Osteoblast (primary cell): ENCODE data around the gene RERG. TPM values are rescaled to one million over a fixed set of nuclear protein-coding genes. Genes with fewer than 3 reads are reported as not detected.

Experiments used
- DNase-seq: peaks from one replicate; pipeline ENCODE4 v3.0.0; 2011; ENCODE audit warnings: low spot score, mixed read lengths; ENCODE audit not compliant: insufficient read length; ENCODE audit errors: missing footprints
- H2AFZ ChIP-seq: 2 replicates; pipeline ENCODE4 v1.6.0; 2011; ENCODE audit warnings: mild to moderate bottlenecking, low read length
- H3K27ac ChIP-seq: 2 replicates; pipeline ENCODE4 v1.5.1; 2011; ENCODE audit warnings: mild to moderate bottlenecking, low read depth, low read length, moderate library complexity
- H3K27me3 ChIP-seq: 2 replicates; pipeline ENCODE4 v1.6.0; 2012; ENCODE audit warnings: mild to moderate bottlenecking, control low read depth, inconsistent platforms, low read length, moderate library complexity; ENCODE audit not compliant: insufficient read depth
- H3K36me3 ChIP-seq: 2 replicates; pipeline ENCODE4 v1.5.1; 2011; ENCODE audit warnings: mild to moderate bottlenecking, low read length, control low read depth, moderate library complexity; ENCODE audit not compliant: insufficient read depth
- H3K4me1 ChIP-seq: 2 replicates; pipeline ENCODE4 v1.5.1; 2011; ENCODE audit warnings: mild to moderate bottlenecking, low read length, control low read depth, moderate library complexity; ENCODE audit not compliant: insufficient read depth
- H3K4me2 ChIP-seq: 2 replicates; pipeline ENCODE4 v1.6.0; 2011; ENCODE audit warnings: mild to moderate bottlenecking, low read length; ENCODE audit not compliant: insufficient read depth
- H3K4me3 ChIP-seq: fragments of 200-600 bp; sonication (generic); 3 replicates; pipeline ENCODE4 v1.5.1; 2012; ENCODE audit warnings: mild to moderate bottlenecking, low read length, inconsistent platforms; ENCODE audit not compliant: insufficient read depth
- H3K79me2 ChIP-seq: 2 replicates; pipeline ENCODE4 v1.6.0; 2012; ENCODE audit warnings: mild to moderate bottlenecking, low read length, control low read depth, inconsistent platforms; ENCODE audit not compliant: insufficient read depth
- H3K9me3 ChIP-seq: 2 replicates; pipeline ENCODE4 v1.5.1; 2011; ENCODE audit warnings: low read depth, low read length, control low read depth
- H4K20me1 ChIP-seq: 2 replicates; pipeline ENCODE4 v1.6.0; 2012; ENCODE audit warnings: mild to moderate bottlenecking, low read length, control low read depth; ENCODE audit not compliant: insufficient read depth
- total RNA-seq: library from RNA; depleted of rRNA; stranded (reverse); fragments of >200 nt; gene quantifications from 2 replicates; pipeline ENCODE4 v1.2.3, GENCODE V29; 2012
- TF ChIP-seq, protein P1 (sequence below): IDR thresholded peaks from 2 replicates; pipeline ENCODE4 v1.5.1; 2011; ENCODE audit warnings: mild to moderate bottlenecking, low read depth, low read length, moderate library complexity; ENCODE audit errors: extremely low read depth

Gene RERG
- total RNA-seq, 1 donor = not detected

DNA sequence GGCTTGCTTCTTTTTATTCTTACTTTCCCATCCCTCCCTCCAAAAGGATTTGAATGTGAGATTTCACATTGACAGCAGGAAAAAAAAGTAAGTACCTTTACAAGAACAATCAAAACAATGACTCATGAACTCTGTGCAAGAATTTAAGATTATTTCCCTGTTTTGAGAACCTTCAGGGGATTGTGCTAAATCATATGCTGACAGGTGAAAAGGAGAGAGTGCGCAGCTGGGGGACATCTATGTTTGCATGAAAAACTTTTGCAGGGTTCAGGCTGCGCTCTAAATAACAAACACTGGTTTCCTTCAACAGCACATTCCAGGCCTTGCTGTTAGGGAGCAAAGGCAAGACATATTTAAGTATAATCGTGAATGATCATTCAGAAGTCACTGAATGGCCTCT is 27.3 kb downstream of the RERG start:
- Histone ChIP-seq H3K9me3 (no peaks in the 10 kb centered on the region), H3K4me2 (no peak overlapping the region), H3K79me2 (no peaks in the 10 kb centered on the region), H3K4me3 (no peak overlapping the region), H2AFZ (no peak overlapping the region), H4K20me1 (no peaks in the 10 kb centered on the region), H3K27ac (no peak overlapping the region), H3K36me3 (no peaks in the 10 kb centered on the region), H3K27me3 (no peaks in the 10 kb centered on the region), H3K4me1 (no peaks in the 10 kb centered on the region)
- TF ChIP-seq, protein P1, sequence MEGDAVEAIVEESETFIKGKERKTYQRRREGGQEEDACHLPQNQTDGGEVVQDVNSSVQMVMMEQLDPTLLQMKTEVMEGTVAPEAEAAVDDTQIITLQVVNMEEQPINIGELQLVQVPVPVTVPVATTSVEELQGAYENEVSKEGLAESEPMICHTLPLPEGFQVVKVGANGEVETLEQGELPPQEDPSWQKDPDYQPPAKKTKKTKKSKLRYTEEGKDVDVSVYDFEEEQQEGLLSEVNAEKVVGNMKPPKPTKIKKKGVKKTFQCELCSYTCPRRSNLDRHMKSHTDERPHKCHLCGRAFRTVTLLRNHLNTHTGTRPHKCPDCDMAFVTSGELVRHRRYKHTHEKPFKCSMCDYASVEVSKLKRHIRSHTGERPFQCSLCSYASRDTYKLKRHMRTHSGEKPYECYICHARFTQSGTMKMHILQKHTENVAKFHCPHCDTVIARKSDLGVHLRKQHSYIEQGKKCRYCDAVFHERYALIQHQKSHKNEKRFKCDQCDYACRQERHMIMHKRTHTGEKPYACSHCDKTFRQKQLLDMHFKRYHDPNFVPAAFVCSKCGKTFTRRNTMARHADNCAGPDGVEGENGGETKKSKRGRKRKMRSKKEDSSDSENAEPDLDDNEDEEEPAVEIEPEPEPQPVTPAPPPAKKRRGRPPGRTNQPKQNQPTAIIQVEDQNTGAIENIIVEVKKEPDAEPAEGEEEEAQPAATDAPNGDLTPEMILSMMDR = no peak
- no peak for DNase-seq

DNA sequence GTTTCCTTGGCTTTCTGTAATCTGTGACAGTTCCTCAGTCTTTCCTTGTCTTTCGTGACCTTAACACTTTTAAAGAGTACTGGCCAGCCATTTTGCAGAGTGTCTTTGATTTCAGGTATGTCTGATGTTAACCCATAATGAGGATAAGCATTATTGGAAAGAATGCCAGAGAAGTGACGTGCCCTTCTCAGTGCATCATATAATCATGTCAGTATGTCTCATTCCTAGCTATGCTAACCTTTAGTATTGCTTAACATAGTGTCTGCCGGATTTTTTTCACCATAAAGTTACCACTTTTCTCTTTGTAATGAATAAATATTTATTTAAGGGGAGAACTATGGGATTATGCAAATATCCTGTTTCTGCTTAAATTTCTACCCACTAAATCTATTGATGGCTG is 28.5 kb downstream of the RERG start:
- H3K4me3 ChIP-seq = no peak overlapping the region
- no peaks in the 10 kb centered on the region for H3K27me3 ChIP-seq
- DNase-seq = no peak
- TF ChIP-seq, protein P1 = no peak
- no peak overlapping the region for H3K27ac ChIP-seq
- H3K4me1 ChIP-seq = no peaks in the 10 kb centered on the region
- H3K79me2 ChIP-seq = no peaks in the 10 kb centered on the region
- H2AFZ ChIP-seq = no peak overlapping the region
- H4K20me1 ChIP-seq = no peaks in the 10 kb centered on the region
- H3K4me2 ChIP-seq = no peak overlapping the region
- H3K9me3 ChIP-seq = no peaks in the 10 kb centered on the region
- no peaks in the 10 kb centered on the region for H3K36me3 ChIP-seq

DNA sequence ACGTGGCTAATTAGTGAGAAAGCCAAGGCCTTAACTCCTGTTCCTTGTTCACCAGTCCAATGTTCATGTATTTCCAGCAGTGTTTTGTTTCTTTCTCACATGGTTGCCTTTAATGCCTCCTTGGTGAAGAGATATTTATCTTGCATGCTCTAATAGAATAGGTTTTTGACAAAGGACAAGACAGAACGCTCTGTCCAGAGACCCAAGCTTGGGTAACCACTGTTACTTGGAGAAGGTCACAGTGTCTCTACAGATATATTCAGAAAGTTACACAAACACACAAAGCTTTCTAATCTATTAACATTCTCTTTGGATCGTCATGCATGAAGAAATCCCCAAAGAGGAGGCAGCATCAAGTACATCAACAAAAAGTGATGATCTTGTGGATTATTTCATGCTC is 33.1 kb downstream of the RERG start:
- Histone ChIP-seq H3K36me3 (no peaks in the 10 kb centered on the region), H2AFZ (no peak overlapping the region), H4K20me1 (no peaks in the 10 kb centered on the region), H3K79me2 (no peaks in the 10 kb centered on the region), H3K27ac (no peak overlapping the region), H3K4me3 (no peak overlapping the region), H3K27me3 (no peaks in the 10 kb centered on the region), H3K9me3 (no peaks in the 10 kb centered on the region), H3K4me2 (no peak overlapping the region), H3K4me1 (no peaks in the 10 kb centered on the region)
- TF ChIP-seq, protein P1 = no peak
- no peak for DNase-seq

DNA sequence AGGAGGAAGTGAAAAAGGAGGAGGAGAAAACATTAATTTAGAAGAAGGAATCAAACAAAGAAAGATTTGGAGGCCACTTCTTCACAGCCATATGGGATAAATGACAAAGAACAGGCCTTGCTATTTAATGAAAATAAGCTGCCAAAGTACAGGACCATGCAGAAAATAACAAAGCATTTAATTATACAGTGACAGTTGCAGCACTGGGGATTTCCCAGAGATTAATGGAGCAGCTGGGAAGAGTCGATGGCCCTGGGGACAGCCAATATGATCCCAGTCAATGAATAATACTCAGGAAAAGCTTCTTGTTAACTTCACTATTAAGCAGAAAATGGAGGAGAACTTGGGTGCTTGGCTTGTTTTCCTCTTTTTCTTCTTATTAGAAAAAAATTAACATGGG is 34.6 kb downstream of the RERG start:
- Histone ChIP-seq H2AFZ (no peak overlapping the region), H3K4me2 (no peak overlapping the region), H3K27me3 (no peaks in the 10 kb centered on the region), H3K9me3 (no peaks in the 10 kb centered on the region), H3K4me1 (no peaks in the 10 kb centered on the region), H3K79me2 (no peaks in the 10 kb centered on the region), H3K4me3 (no peak overlapping the region), H4K20me1 (no peaks in the 10 kb centered on the region), H3K36me3 (no peaks in the 10 kb centered on the region), H3K27ac (no peak overlapping the region)
- TF ChIP-seq, protein P1 = no peak
- DNase-seq = no peak
